Measurements from ENCODE around the gene UBA1. TPM values are rescaled to one million over a fixed set of nuclear protein-coding genes. Genes with fewer than 3 reads are reported as not detected.

The UBA1 gene
- total and polyA plus RNA-seq, 2 of the 13 experiments (the other 11 are each of a cell fraction or from before 2014, with no cell fraction given) = 93.3 to 129 TPM

GRCh38 chrX:47200385-47201150 is 6.9 kb downstream of the UBA1 start (continued):
- TF ChIP-seq RAD21 (CRISPR knock-in tag; IDR thresholded peaks at IDR 0.05) (no peak), ZKSCAN5 (CRISPR knock-in tag; IDR thresholded peaks at IDR 0.05) (no peak), ZNF33A (CRISPR knock-in tag; IDR thresholded peaks at IDR 0.05; ENCODE audit: borderline replicate concordance) (no peak), ZNF530 (CRISPR knock-in tag; IDR thresholded peaks at IDR 0.05; ENCODE audit: low read depth) (no peak), ZNF276 (CRISPR knock-in tag; IDR thresholded peaks at IDR 0.05; ENCODE audit: low read depth) (no peak), ZFP36L1 (CRISPR knock-in tag; IDR thresholded peaks at IDR 0.05) (no peak), ZNF263 (CRISPR knock-in tag; IDR thresholded peaks at IDR 0.05) (peak; percentile 95), EHMT2 (IDR thresholded peaks at IDR 0.05; ENCODE audit: borderline replicate concordance, low read depth, low read length) (no peak), NR1H2 (CRISPR knock-in tag; IDR thresholded peaks at IDR 0.05; ENCODE audit: borderline replicate concordance, low read depth) (no peak), CTCF (CRISPR knock-in tag; IDR thresholded peaks at IDR 0.05) (peak; percentile 20), DDIT3 (CRISPR knock-in tag; IDR thresholded peaks at IDR 0.05) (no peak), JUND (CRISPR knock-in tag; IDR thresholded peaks at IDR 0.05) (no peak), NKX3-1 (CRISPR knock-in tag; IDR thresholded peaks at IDR 0.05) (no peak), LRRFIP1 (CRISPR knock-in tag; conservative IDR thresholded peaks at IDR 0.05) (no peak), HINFP (CRISPR knock-in tag; IDR thresholded peaks at IDR 0.05; ENCODE audit: low read depth) (no peak), CREB1 (IDR thresholded peaks at IDR 0.05) (no peak), CREB1 (CRISPR knock-in tag; IDR thresholded peaks at IDR 0.05) (no peak), FOXP1 (IDR thresholded peaks at IDR 0.05) (no peak), FOXP1 (CRISPR knock-in tag; IDR thresholded peaks at IDR 0.05) (no peak), ATAD3A (CRISPR knock-in tag; IDR thresholded peaks at IDR 0.05) (no peak), EP300 (IDR thresholded peaks at IDR 0.05; ENCODE audit: low read depth in 2 of 2, low read length in 2 of 2) (peak in 1 of 2 experiments; percentile 18; a peak in 1 of 4 replicates), EP300 (CRISPR knock-in tag; IDR thresholded peaks at IDR 0.05; ENCODE audit: borderline replicate concordance) (no peak)
